IPS-20b (cell line): ENCODE data around the gene OR4F15.
"Not testable (repeated sequence)": the region's sequence is repeated elsewhere in the genome, so short reads cannot be mapped to it uniquely, and the experiment has no call there.

Experiments
- H3K27ac ChIP-seq: one replicate; pipeline ENCODE4 v1.5.1; 2013; ENCODE audit warnings: low read length
- H3K27me3 ChIP-seq: 2 replicates; pipeline ENCODE4 v1.6.1; 2013; ENCODE audit warnings: mild to moderate bottlenecking, low read length, inconsistent platforms; ENCODE audit not compliant: insufficient read depth
- H3K36me3 ChIP-seq: 2 replicates; pipeline ENCODE4 v1.6.1; 2013; ENCODE audit warnings: low read depth, mild to moderate bottlenecking, inconsistent platforms, low read length, moderate library complexity; ENCODE audit not compliant: insufficient read depth
- H3K4me1 ChIP-seq: 2 replicates; pipeline ENCODE4 v1.6.1; 2013; ENCODE audit warnings: mild to moderate bottlenecking, control low read depth, inconsistent platforms, low read length, moderate library complexity; ENCODE audit not compliant: insufficient read depth
- H3K4me3 ChIP-seq: 2 replicates; pipeline ENCODE4 v1.5.1; 2013; ENCODE audit warnings: mild to moderate bottlenecking, low read length, inconsistent platforms
- H3K9ac ChIP-seq: 2 replicates; pipeline ENCODE4 v1.6.1; 2013; ENCODE audit warnings: low read depth, mild to moderate bottlenecking, inconsistent platforms, low read length, moderate library complexity
- H3K9me3 ChIP-seq: 2 replicates; pipeline ENCODE4 v1.6.1; 2013; ENCODE audit warnings: mild to moderate bottlenecking, low read depth, low read length, inconsistent platforms; ENCODE audit not compliant: insufficient read depth

OR4F15 gene

DNA sequence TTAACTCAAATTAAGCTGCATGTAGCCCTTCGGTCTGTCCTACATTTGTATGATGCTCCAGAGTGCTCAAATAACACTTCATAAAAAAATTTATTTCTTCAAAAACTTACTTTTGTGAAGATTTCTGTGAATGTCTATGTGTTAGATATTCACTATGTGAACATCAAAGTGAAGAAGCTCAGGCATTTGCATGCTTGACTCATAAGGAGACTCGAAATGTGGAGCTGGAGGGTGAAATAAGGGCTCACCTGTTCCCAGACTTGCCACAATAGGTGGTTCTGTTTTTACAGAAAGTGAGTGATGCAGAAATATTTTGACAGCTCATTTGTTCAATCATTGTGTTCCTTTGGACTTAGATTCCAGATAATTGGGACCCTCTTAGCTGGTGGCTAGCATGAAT lies 25.6 kb upstream of the OR4F15 start:
- not testable (repeated sequence) for H3K36me3 ChIP-seq, H3K27ac ChIP-seq, H3K4me1 ChIP-seq, H3K9ac ChIP-seq, H3K27me3 ChIP-seq, H3K4me3 ChIP-seq, H3K9me3 ChIP-seq

DNA sequence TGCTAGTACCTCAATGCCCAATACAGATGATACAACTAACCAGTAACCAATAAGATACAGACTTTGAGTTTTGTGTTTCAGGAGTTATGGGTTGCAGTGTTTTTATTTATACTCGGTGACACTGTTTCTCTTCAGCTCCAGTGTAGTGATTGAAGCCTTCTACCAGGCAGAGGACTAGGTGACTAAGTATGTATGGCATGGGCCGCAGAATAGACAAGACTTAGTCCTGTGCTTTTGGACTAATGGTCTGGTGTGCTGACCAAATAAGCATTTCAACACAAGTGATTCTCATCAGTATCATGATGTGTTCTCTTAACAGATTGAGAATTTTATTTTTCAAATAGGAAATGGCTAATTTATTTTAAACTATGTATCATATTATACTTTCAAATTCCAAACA lies 24.0 kb upstream of the OR4F15 start:
- H3K9ac ChIP-seq, H3K9me3 ChIP-seq, H3K4me1 ChIP-seq, H3K36me3 ChIP-seq, H3K4me3 ChIP-seq, H3K27ac ChIP-seq, H3K27me3 ChIP-seq: not testable (repeated sequence)

- H3K36me3 ChIP-seq, H3K27me3 ChIP-seq, H3K4me1 ChIP-seq, H3K4me3 ChIP-seq, H3K9me3 ChIP-seq, H3K9ac ChIP-seq, H3K27ac ChIP-seq: not testable (repeated sequence)
Measured at GRCh38 chr15:101788503-101789269, 23.3 kb upstream of the OR4F15 start.

DNA sequence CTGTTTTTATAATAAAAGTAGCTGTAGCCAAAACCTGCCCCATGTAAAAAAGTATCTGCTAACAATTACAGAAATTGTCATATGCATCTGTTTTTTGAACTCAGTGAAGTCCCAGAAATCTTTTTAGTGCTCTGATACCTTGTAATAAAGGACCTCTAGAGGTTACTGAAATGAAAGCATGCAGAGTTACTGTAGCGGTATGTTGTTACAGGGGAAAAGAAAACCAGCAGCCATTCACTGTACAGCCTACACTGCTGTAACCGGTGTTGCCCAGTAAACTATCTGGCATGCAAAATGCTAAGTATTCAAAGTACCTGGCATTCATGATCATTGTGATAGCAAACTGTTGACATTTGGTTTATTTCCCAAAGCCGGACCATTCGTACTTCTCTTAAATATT lies 21.3 kb upstream of the OR4F15 start:
- not testable (repeated sequence) for H3K27me3 ChIP-seq, H3K9ac ChIP-seq, H3K27ac ChIP-seq, H3K36me3 ChIP-seq, H3K4me3 ChIP-seq, H3K9me3 ChIP-seq, H3K4me1 ChIP-seq

GRCh38 chr15:101793981-101794380 lies 18.0 kb upstream of the OR4F15 start:
- H3K4me1 ChIP-seq, H3K9me3 ChIP-seq, H3K36me3 ChIP-seq, H3K4me3 ChIP-seq, H3K9ac ChIP-seq, H3K27me3 ChIP-seq, H3K27ac ChIP-seq: not testable (repeated sequence)

DNA sequence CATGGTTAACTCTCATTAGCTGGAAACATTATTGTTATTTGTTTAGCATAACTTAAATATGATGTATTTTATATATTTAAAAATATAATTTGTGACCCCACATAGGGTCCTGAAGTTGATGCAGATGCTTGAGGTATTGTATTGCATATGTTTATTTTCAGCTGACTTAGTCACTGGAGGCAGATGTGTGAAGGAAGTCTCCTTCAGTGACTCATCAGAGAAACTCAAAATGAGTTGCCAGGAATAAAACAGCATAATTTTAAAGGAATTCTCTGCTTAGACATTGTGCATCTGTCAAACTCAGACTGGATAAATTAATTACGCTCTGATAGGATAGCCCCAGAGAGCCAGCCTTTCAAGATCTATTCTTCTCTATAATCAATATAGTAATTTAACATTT lies 16.5 kb upstream of the OR4F15 start:
- Histone ChIP-seq H3K4me3 (no peak overlapping the region), H3K36me3 (no peaks in the 10 kb centered on the region)

GRCh38 chr15:101799665-101800064 lies 12.3 kb upstream of the OR4F15 start:
- Histone ChIP-seq H3K36me3 (no peaks in the 10 kb centered on the region), H3K9ac (no peak overlapping the region), H3K9me3 (no peaks in the 10 kb centered on the region), H3K4me3 (no peak overlapping the region), H3K4me1 (no peaks in the 10 kb centered on the region), H3K27me3 (no peaks in the 10 kb centered on the region), H3K27ac (no peak overlapping the region)

More for the DNA sequence above, 16.5 kb upstream of the OR4F15 start:
- Histone ChIP-seq H3K27ac (no peak overlapping the region), H3K4me1 (no peaks in the 10 kb centered on the region), H3K27me3 (no peaks in the 10 kb centered on the region), H3K9me3 (no peaks in the 10 kb centered on the region), H3K9ac (no peak overlapping the region)

DNA sequence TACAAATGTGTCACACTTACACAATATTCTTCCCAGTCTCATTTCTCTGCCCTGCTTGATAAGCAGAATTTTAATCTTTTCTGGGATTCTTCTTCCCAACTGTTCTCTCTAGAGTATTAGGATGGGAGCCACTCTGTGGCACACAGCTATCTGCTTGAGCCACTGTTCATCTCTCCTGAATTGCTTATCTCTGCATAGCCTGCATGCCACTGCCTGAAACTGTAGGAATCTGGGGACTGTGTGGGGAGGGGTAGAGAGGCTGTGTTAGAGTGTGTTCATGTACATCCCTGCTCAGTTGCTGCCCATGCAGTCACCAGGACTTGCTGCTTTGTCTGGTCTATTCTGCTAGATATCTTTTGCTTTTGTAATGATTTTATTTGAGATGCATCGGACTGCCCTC lies 11.0 kb upstream of the OR4F15 start:
- Histone ChIP-seq H3K4me3 (no peak overlapping the region), H3K27me3 (no peaks in the 10 kb centered on the region), H3K4me1 (no peaks in the 10 kb centered on the region), H3K9me3 (no peaks in the 10 kb centered on the region), H3K36me3 (no peaks in the 10 kb centered on the region), H3K9ac (no peak overlapping the region), H3K27ac (no peak overlapping the region)

- no peak within 1 kb of the TSS for H3K27ac ChIP-seq
- no peaks in the 10 kb centered on the region for H3K27me3 ChIP-seq
- H3K9ac ChIP-seq, result no peak within 1 kb of the TSS; the same call in 1 of the 2 replicates
- H3K4me3 ChIP-seq, result no peak within 1 kb of the TSS
- H3K9me3 ChIP-seq, result no peaks in the 10 kb centered on the region
- no peaks in the 10 kb centered on the region for H3K36me3 ChIP-seq
- H3K4me1 ChIP-seq, result no peaks in the 10 kb centered on the region
Measured at GRCh38 chr15:101803209-101803608, 8.8 kb upstream of the OR4F15 start, which contains the start of gene OR4F6. Gene OR4F6 (plus strand): TSS chr15:101803509. CDS start chr15:101805720, 2,211 bp downstream.

- no peaks in the 10 kb centered on the region for H3K36me3 ChIP-seq
Measured at GRCh38 chr15:101803676-101804075, 8.3 kb upstream of the OR4F15 start.

GRCh38 chr15:101804375-101804774 lies 7.6 kb upstream of the OR4F15 start:
- no peaks in the 10 kb centered on the region for H3K36me3 ChIP-seq
- H3K4me1 ChIP-seq, result no peaks in the 10 kb centered on the region
- H3K27ac ChIP-seq, result no peak overlapping the region
- H3K4me3 ChIP-seq, result no peak overlapping the region
- H3K9ac ChIP-seq, result no peak overlapping the region
- no peaks in the 10 kb centered on the region for H3K9me3 ChIP-seq
- no peaks in the 10 kb centered on the region for H3K27me3 ChIP-seq

More at GRCh38 chr15:101803676-101804075, 8.3 kb upstream of the OR4F15 start:
- no peaks in the 10 kb centered on the region for H3K27me3 ChIP-seq
- no peak overlapping the region for H3K27ac ChIP-seq
- no peaks in the 10 kb centered on the region for H3K4me1 ChIP-seq
- H3K9me3 ChIP-seq, result no peaks in the 10 kb centered on the region
- H3K9ac ChIP-seq, result no peak overlapping the region
- no peak overlapping the region for H3K4me3 ChIP-seq

DNA sequence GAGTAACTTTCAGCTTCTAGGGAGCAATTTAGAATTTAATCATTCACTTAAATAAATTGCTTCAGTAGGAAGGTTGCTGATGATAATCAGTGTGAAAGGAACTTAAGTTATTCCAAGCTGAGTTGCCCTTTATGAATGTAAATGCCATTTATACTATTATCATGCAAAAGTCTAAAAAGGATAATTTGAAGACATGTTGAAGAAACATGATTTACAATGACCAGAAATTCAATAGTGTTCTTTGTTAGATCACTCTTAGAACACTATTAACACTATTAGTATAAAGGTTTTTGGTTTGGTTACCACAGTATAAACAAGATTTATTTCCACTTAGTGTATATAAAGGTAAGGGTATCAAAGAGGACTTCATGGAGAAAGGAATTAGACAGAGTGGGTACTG lies 7.1 kb upstream of the OR4F15 start:
- H3K4me3 ChIP-seq, result no peak overlapping the region
- H3K36me3 ChIP-seq, result no peaks in the 10 kb centered on the region
- H3K9me3 ChIP-seq, result no peaks in the 10 kb centered on the region
- H3K4me1 ChIP-seq, result no peaks in the 10 kb centered on the region
- H3K27me3 ChIP-seq, result no peaks in the 10 kb centered on the region
- no peak overlapping the region for H3K9ac ChIP-seq
- H3K27ac ChIP-seq, result no peak overlapping the region
